ENCODE data around the gene LTBP3. TPM values are rescaled to one million over a fixed set of nuclear protein-coding genes. Genes with fewer than 3 reads are reported as not detected.

Gene LTBP3
- total RNA-seq, 1 donor from 2014 or later, result 96.9 TPM

GRCh38 chr11:65559951-65560537 lies 1.9 kb upstream of the LTBP3 start:
- H3K27me3 Mint-ChIP-seq, result no peaks in the 10 kb centered on the region
- H3K36me3 Mint-ChIP-seq (ENCODE audit: low read depth), result peaks cover 2% of the 10 kb centered on the region
- H3K4me1 Mint-ChIP-seq, result peaks cover 44% of the 10 kb centered on the region
- H3K9me3 Mint-ChIP-seq, result no peaks in the 10 kb centered on the region
- intact Hi-C loops (cut with micrococcal nuclease), result loop anchor here (1.0 kb wide), 1 partner anchor 9 kb away; no protein-coding TSS in a partner anchor
- H3K27ac Mint-ChIP-seq, result peak overlapping the region; percentile 27
- H3K4me3 Mint-ChIP-seq, result no peak overlapping the region
- DNase-seq, result no peak

- Mint-ChIP-seq H3K27me3 (no peaks in the 10 kb centered on the region), H3K4me3 (peak overlapping the region; percentile 75), H3K27ac (peak overlapping the region; percentile 29), H3K9me3 (no peaks in the 10 kb centered on the region), H3K4me1 (peaks cover 46% of the 10 kb centered on the region), H3K36me3 (ENCODE audit: low read depth) (no peaks in the 10 kb centered on the region)
- intact Hi-C loops (cut with micrococcal nuclease), result loop anchor here (1.0 kb wide), 1 partner anchor 10 kb away; no protein-coding TSS in a partner anchor
- DNase-seq, result no peak
Measured at GRCh38 chr11:65559535-65559934, 1.4 kb upstream of the LTBP3 start.

GRCh38 chr11:65558930-65559509 lies 861 bp upstream of the LTBP3 start:
- no peak for DNase-seq
- Mint-ChIP-seq H3K4me1 (peaks cover 50% of the 10 kb centered on the region), H3K9me3 (no peaks in the 10 kb centered on the region), H3K27me3 (no peaks in the 10 kb centered on the region), H3K27ac (peak overlapping the region; percentile 71), H3K36me3 (ENCODE audit: low read depth) (peaks cover 2% of the 10 kb centered on the region), H3K4me3 (peak overlapping the region; percentile 75)
- intact Hi-C loops (cut with micrococcal nuclease), result loop anchor here (1.0 kb wide), 2 partner anchors 10 to 19 kb away; no protein-coding TSS in a partner anchor

GRCh38 chr11:65557280-65558001 lies 718 bp downstream of the LTBP3 start:
- Mint-ChIP-seq H3K4me3 (peak overlapping the region; percentile 86), H3K4me1 (peaks cover 51% of the 10 kb centered on the region), H3K27ac (peak overlapping the region; percentile 88), H3K36me3 (ENCODE audit: low read depth) (peaks cover 4% of the 10 kb centered on the region), H3K9me3 (no peaks in the 10 kb centered on the region), H3K27me3 (no peaks in the 10 kb centered on the region)
- intact Hi-C loops (cut with micrococcal nuclease), result loop anchor here (1.0 kb wide), 2 partner anchors 11 to 17 kb away; no protein-coding TSS in a partner anchor
- DNase-seq, result peak; percentile 77

- H3K27me3 Mint-ChIP-seq, result no peaks in the 10 kb centered on the region
- H3K4me3 Mint-ChIP-seq, result peak overlapping the region; percentile 86
- DNase-seq, result peak; percentile 72
- intact Hi-C loops (cut with micrococcal nuclease), result loop anchor here (1.0 kb wide), 1 partner anchor 10 kb away; no protein-coding TSS in a partner anchor
- H3K27ac Mint-ChIP-seq, result peak overlapping the region; percentile 88
- peaks cover 10% of the 10 kb centered on the region for H3K36me3 Mint-ChIP-seq (ENCODE audit: low read depth)
- peaks cover 58% of the 10 kb centered on the region for H3K4me1 Mint-ChIP-seq
- no peaks in the 10 kb centered on the region for H3K9me3 Mint-ChIP-seq
Measured at GRCh38 chr11:65556470-65557279, 1.5 kb downstream of the LTBP3 start.

GRCh38 chr11:65555693-65556231 lies 2.4 kb downstream of the LTBP3 start:
- DNase-seq, result no peak
- H3K27me3 Mint-ChIP-seq, result no peaks in the 10 kb centered on the region
- intact Hi-C loops (cut with micrococcal nuclease), result no loop called here
- H3K4me3 Mint-ChIP-seq, result peak overlapping the region; percentile 86
- H3K4me1 Mint-ChIP-seq, result peaks cover 63% of the 10 kb centered on the region
- H3K36me3 Mint-ChIP-seq (ENCODE audit: low read depth), result peaks cover 19% of the 10 kb centered on the region
- H3K27ac Mint-ChIP-seq, result peak overlapping the region; percentile 88
- H3K9me3 Mint-ChIP-seq, result no peaks in the 10 kb centered on the region

GRCh38 chr11:65554842-65555430 lies 3.2 kb downstream of the LTBP3 start:
- no peaks in the 10 kb centered on the region for H3K27me3 Mint-ChIP-seq
- no peaks in the 10 kb centered on the region for H3K9me3 Mint-ChIP-seq
- H3K4me1 Mint-ChIP-seq, result peaks cover 55% of the 10 kb centered on the region
- peaks cover 22% of the 10 kb centered on the region for H3K36me3 Mint-ChIP-seq (ENCODE audit: low read depth)
- peak overlapping the region; percentile 88 for H3K27ac Mint-ChIP-seq
- H3K4me3 Mint-ChIP-seq, result peak overlapping the region; percentile 86
- intact Hi-C loops (cut with micrococcal nuclease), result no loop called here
- DNase-seq, result no peak

- intact Hi-C loops (cut with micrococcal nuclease), result no loop called here
- H3K27ac Mint-ChIP-seq, result peak overlapping the region; percentile 88
- H3K27me3 Mint-ChIP-seq, result no peaks in the 10 kb centered on the region
- peaks cover 51% of the 10 kb centered on the region for H3K4me1 Mint-ChIP-seq
- no peaks in the 10 kb centered on the region for H3K9me3 Mint-ChIP-seq
- H3K4me3 Mint-ChIP-seq, result peak overlapping the region; percentile 86
- DNase-seq, result no peak
- peaks cover 26% of the 10 kb centered on the region for H3K36me3 Mint-ChIP-seq (ENCODE audit: low read depth)
Measured at GRCh38 chr11:65554057-65554818, 3.9 kb downstream of the LTBP3 start.

- peaks cover 31% of the 10 kb centered on the region for H3K36me3 Mint-ChIP-seq (ENCODE audit: low read depth)
- H3K4me1 Mint-ChIP-seq, result peaks cover 53% of the 10 kb centered on the region
- H3K4me3 Mint-ChIP-seq, result peak overlapping the region; percentile 68
- H3K9me3 Mint-ChIP-seq, result no peaks in the 10 kb centered on the region
- no peaks in the 10 kb centered on the region for H3K27me3 Mint-ChIP-seq
- intact Hi-C loops (cut with micrococcal nuclease), result loop anchor here (2.0 kb wide), 1 partner anchor 15 kb away; no protein-coding TSS in a partner anchor
- DNase-seq, result peak; percentile 94
- peak overlapping the region; percentile 45 for H3K27ac Mint-ChIP-seq
Measured at GRCh38 chr11:65553301-65554001, 4.7 kb downstream of the LTBP3 start.

GRCh38 chr11:65552388-65552951 lies 5.7 kb downstream of the LTBP3 start:
- Mint-ChIP-seq H3K27me3 (no peaks in the 10 kb centered on the region), H3K36me3 (ENCODE audit: low read depth) (peaks cover 38% of the 10 kb centered on the region), H3K9me3 (no peaks in the 10 kb centered on the region), H3K4me1 (peaks cover 62% of the 10 kb centered on the region), H3K27ac (peak overlapping the region; percentile 4), H3K4me3 (peak overlapping the region; percentile 16)
- no peak for DNase-seq
- intact Hi-C loops (cut with micrococcal nuclease), result loop anchor here (2.0 kb wide), 1 partner anchor 16 kb away; no protein-coding TSS in a partner anchor

- Mint-ChIP-seq H3K27me3 (no peaks in the 10 kb centered on the region), H3K4me1 (peaks cover 59% of the 10 kb centered on the region), H3K27ac (peak overlapping the region; percentile 48), H3K9me3 (no peaks in the 10 kb centered on the region), H3K36me3 (ENCODE audit: low read depth) (peaks cover 38% of the 10 kb centered on the region), H3K4me3 (peak overlapping the region; percentile 16)
- intact Hi-C loops (cut with micrococcal nuclease), result loop anchor here (2.0 kb wide), 1 partner anchor 17 kb away; no protein-coding TSS in a partner anchor
- DNase-seq, result peak; percentile 89
Measured at GRCh38 chr11:65551572-65552387, 6.4 kb downstream of the LTBP3 start.
